H9 (cell line): ENCODE results near the gene MOCOS. TPM values are rescaled to one million over a fixed set of nuclear protein-coding genes. Genes with fewer than 3 reads are reported as not detected.

Experiments
- DNase-seq: peaks from one replicate; pipeline ENCODE4 v3.0.0-alpha.2; 2017
- H2AFZ ChIP-seq: one replicate; pipeline ENCODE4 v1.6.1; 2013; ENCODE audit warnings: mild to moderate bottlenecking, low read length, control low read depth, moderate library complexity
- H2AK5ac ChIP-seq: 2 replicates; pipeline ENCODE4 v1.6.1; 2013; ENCODE audit warnings: low read length, control low read depth, mixed read lengths; ENCODE audit not compliant: insufficient read length
- H2BK120ac ChIP-seq: one replicate; pipeline ENCODE4 v1.6.1; 2013; ENCODE audit warnings: low read depth, mild to moderate bottlenecking, low read length, control low read depth, inconsistent platforms; ENCODE audit not compliant: poor library complexity, severe bottlenecking
- H2BK12ac ChIP-seq: 2 replicates; pipeline ENCODE4 v1.6.1; 2013; ENCODE audit warnings: low read length, control low read depth, mixed read lengths, low read depth; ENCODE audit not compliant: insufficient read length
- H2BK15ac ChIP-seq: 2 replicates; pipeline ENCODE4 v1.6.1; 2013; ENCODE audit warnings: low read depth, low read length, control low read depth
- H2BK20ac ChIP-seq: one replicate; pipeline ENCODE4 v1.6.1; 2013; ENCODE audit warnings: low read depth, mild to moderate bottlenecking, low read length, control low read depth, inconsistent platforms; ENCODE audit not compliant: poor library complexity, severe bottlenecking
- H2BK5ac ChIP-seq: 2 replicates; pipeline ENCODE4 v1.6.1; 2013; ENCODE audit warnings: low read length, control low read depth, mixed read lengths; ENCODE audit not compliant: insufficient read length
- H3K14ac ChIP-seq: 2 replicates; pipeline ENCODE4 v1.6.1; 2013; ENCODE audit warnings: low read length, control low read depth; ENCODE audit not compliant: insufficient read depth
- H3K18ac ChIP-seq: 2 replicates; pipeline ENCODE4 v1.6.1; 2013; ENCODE audit warnings: low read depth, mild to moderate bottlenecking, mixed read lengths, low read length, control low read depth; ENCODE audit not compliant: insufficient read length
- H3K23ac ChIP-seq: 2 replicates; pipeline ENCODE4 v1.6.1; 2013; ENCODE audit warnings: low read length, control low read depth, mixed read lengths, low read depth; ENCODE audit not compliant: insufficient read length
- H3K23me2 ChIP-seq: 2 replicates; pipeline ENCODE4 v1.6.1; 2013; ENCODE audit warnings: low read depth, mild to moderate bottlenecking, mixed read lengths, low read length, control low read depth; ENCODE audit not compliant: insufficient read length, poor library complexity, severe bottlenecking
- H3K27ac ChIP-seq: 2 replicates; pipeline ENCODE4 v1.5.1; 2013; ENCODE audit warnings: low read length, control low read depth, mixed read lengths, low read depth; ENCODE audit not compliant: insufficient read length
- H3K27me3 ChIP-seq: 2 replicates; pipeline ENCODE4 v1.6.1; 2013; ENCODE audit warnings: low read length, control low read depth, inconsistent platforms; ENCODE audit not compliant: insufficient read depth
- H3K4ac ChIP-seq: 2 replicates; pipeline ENCODE4 v1.6.1; 2013; ENCODE audit warnings: low read depth, mild to moderate bottlenecking, control low read depth, inconsistent platforms, low read length, moderate library complexity
- H3K4me1 ChIP-seq: 2 replicates; pipeline ENCODE4 v1.6.1; 2013; ENCODE audit warnings: low read length, control low read depth, inconsistent platforms; ENCODE audit not compliant: insufficient read depth
- H3K4me2 ChIP-seq: 2 replicates; pipeline ENCODE4 v1.6.1; 2013; ENCODE audit warnings: low read length, control low read depth, mixed read lengths; ENCODE audit not compliant: insufficient read length, insufficient read depth
- H3K56ac ChIP-seq: 2 replicates; pipeline ENCODE4 v1.6.1; 2013; ENCODE audit warnings: low read depth, mild to moderate bottlenecking, mixed read lengths, low read length, control low read depth; ENCODE audit not compliant: insufficient read length
- H3K79me1 ChIP-seq: 2 replicates; pipeline ENCODE4 v1.6.1; 2013; ENCODE audit warnings: low read depth, mild to moderate bottlenecking, moderate library complexity, low read length, control low read depth, inconsistent platforms; ENCODE audit not compliant: insufficient read depth, poor library complexity, severe bottlenecking
- H3K79me2 ChIP-seq: 2 replicates; pipeline ENCODE4 v1.6.1; 2013; ENCODE audit warnings: low read length, control low read depth, inconsistent platforms; ENCODE audit not compliant: insufficient read depth
- H3K9ac ChIP-seq: 2 replicates; pipeline ENCODE4 v1.6.1; 2013; ENCODE audit warnings: low read length, control low read depth, mixed read lengths; ENCODE audit not compliant: insufficient read length; ENCODE audit errors: extremely low read depth
- H3K9me3 ChIP-seq: one replicate; pipeline ENCODE4 v1.6.1; 2013; ENCODE audit warnings: low read depth, low read length, inconsistent platforms; ENCODE audit not compliant: control insufficient read depth
- H3T11ph ChIP-seq: one replicate; pipeline ENCODE4 v1.6.1; 2013; ENCODE audit warnings: mild to moderate bottlenecking, low read length, control low read depth, inconsistent platforms
- H4K20me1 ChIP-seq: one replicate; pipeline ENCODE4 v1.6.1; 2013; ENCODE audit not compliant: control insufficient read depth, insufficient read length, insufficient read depth
- H4K5ac ChIP-seq: 2 replicates; pipeline ENCODE4 v1.6.1; 2013; ENCODE audit warnings: low read depth, mild to moderate bottlenecking, mixed read lengths, low read length, control low read depth; ENCODE audit not compliant: insufficient read length
- H4K8ac ChIP-seq: replicated peaks from 2 replicates; pipeline ENCODE4 v1.6.1; 2013; ENCODE audit warnings: low read length, control low read depth, mixed read lengths, low read depth; ENCODE audit not compliant: insufficient read length
- H4K91ac ChIP-seq: 2 replicates; pipeline ENCODE4 v1.6.1; 2013; ENCODE audit warnings: low read depth, mild to moderate bottlenecking, moderate library complexity, mixed read lengths, low read length, control low read depth; ENCODE audit not compliant: insufficient read length
- H3K27ac Mint-ChIP-seq, 3 experiments: 2 replicates in 2 of 3; 3 replicates in 1 of 3; pipeline ENCODE4 v1.8.0; 2020 to 2021; ENCODE audit warnings: mixed read lengths in 3 of 3, mild to moderate bottlenecking in 1 of 3, moderate library complexity in 1 of 3
- H3K27me3 Mint-ChIP-seq: 2 replicates; pipeline ENCODE4 v1.8.0; 2021; ENCODE audit warnings: low read depth, mild to moderate bottlenecking, moderate library complexity, mixed read lengths
- H3K36me3 Mint-ChIP-seq, 3 experiments: 2 replicates in 2 of 3; 3 replicates in 1 of 3; pipeline ENCODE4 v1.8.0; 2020 to 2021; ENCODE audit warnings: low read depth in 3 of 3, mixed read lengths in 3 of 3; ENCODE audit not compliant: insufficient read depth in 1 of 3
- H3K4me1 Mint-ChIP-seq, 2 experiments: 2 replicates each; pipeline ENCODE4 v1.8.0; 2020; ENCODE audit warnings: mixed read lengths in 2 of 2
- H3K4me3 Mint-ChIP-seq, 2 experiments: 2 replicates in 1 of 2; 3 replicates in 1 of 2; pipeline ENCODE4 v1.8.0; 2020 to 2021; ENCODE audit warnings: mild to moderate bottlenecking in 2 of 2, mixed read lengths in 2 of 2, moderate library complexity in 1 of 2
- H3K9me3 Mint-ChIP-seq, 2 experiments: 2 replicates in 1 of 2; 3 replicates in 1 of 2; pipeline ENCODE4 v1.8.0; 2020; ENCODE audit warnings: mild to moderate bottlenecking in 2 of 2, mixed read lengths in 2 of 2, moderate library complexity in 1 of 2
- total RNA-seq: library from RNA; stranded (reverse); gene quantifications from 2 replicates; pipeline ENCODE4 v1.2.1, GENCODE V29; 2021
- TF ChIP-seq, protein P1 (sequence below): fragments of 200-600 bp; sonication (generic); conservative IDR thresholded peaks from 3 replicates; pipeline ENCODE4 v1.8.0; 2021; ENCODE audit warnings: antibody characterized with exemption, mild to moderate bottlenecking

MOCOS gene
- total RNA-seq, 1 experiment from 2014 or later: 6.0 TPM

- Histone ChIP-seq H3K27me3 (no peaks in the 10 kb centered on the region), H2BK120ac (no peak overlapping the region), H3K23ac (no peak overlapping the region), H3K79me2 (no peaks in the 10 kb centered on the region), H3K27ac (no peak overlapping the region), H3K4me2 (no peak overlapping the region), H3T11ph (no peak overlapping the region), H4K91ac (no peak overlapping the region), H3K14ac (no peak overlapping the region), H4K5ac (no peak overlapping the region), H2BK12ac (no peak overlapping the region), H2BK20ac (no peak overlapping the region), H3K56ac (no peak overlapping the region), H3K23me2 (no peaks in the 10 kb centered on the region), H3K4me1 (no peaks in the 10 kb centered on the region; the same call in 1 of the 2 replicates), H2BK15ac (no peak overlapping the region), H3K79me1 (no peaks in the 10 kb centered on the region), H2AK5ac (no peak overlapping the region), H4K20me1 (peaks cover 2% of the 10 kb centered on the region), H4K8ac (no peak overlapping the region), H3K4ac (no peak overlapping the region), H2AFZ (no peak overlapping the region), H3K18ac (no peak overlapping the region), H3K9ac (no peak overlapping the region), H2BK5ac (no peak overlapping the region), H3K9me3 (no peaks in the 10 kb centered on the region)
- Mint-ChIP-seq H3K9me3 (no peaks in the 10 kb centered on the region), H3K4me1 (peaks cover 32 to 46% of the 10 kb centered on the region in 2 experiments), H3K4me3 (no peak overlapping the region), H3K27me3 (peaks cover 21% of the 10 kb centered on the region), H3K36me3 (no peaks in the 10 kb centered on the region; a peak in 1 of 7 replicates), H3K27ac (no peak overlapping the region)
- no peak for DNase-seq
- TF ChIP-seq, protein P1, sequence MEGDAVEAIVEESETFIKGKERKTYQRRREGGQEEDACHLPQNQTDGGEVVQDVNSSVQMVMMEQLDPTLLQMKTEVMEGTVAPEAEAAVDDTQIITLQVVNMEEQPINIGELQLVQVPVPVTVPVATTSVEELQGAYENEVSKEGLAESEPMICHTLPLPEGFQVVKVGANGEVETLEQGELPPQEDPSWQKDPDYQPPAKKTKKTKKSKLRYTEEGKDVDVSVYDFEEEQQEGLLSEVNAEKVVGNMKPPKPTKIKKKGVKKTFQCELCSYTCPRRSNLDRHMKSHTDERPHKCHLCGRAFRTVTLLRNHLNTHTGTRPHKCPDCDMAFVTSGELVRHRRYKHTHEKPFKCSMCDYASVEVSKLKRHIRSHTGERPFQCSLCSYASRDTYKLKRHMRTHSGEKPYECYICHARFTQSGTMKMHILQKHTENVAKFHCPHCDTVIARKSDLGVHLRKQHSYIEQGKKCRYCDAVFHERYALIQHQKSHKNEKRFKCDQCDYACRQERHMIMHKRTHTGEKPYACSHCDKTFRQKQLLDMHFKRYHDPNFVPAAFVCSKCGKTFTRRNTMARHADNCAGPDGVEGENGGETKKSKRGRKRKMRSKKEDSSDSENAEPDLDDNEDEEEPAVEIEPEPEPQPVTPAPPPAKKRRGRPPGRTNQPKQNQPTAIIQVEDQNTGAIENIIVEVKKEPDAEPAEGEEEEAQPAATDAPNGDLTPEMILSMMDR: no peak
Measured at GRCh38 chr18:36307513-36307912, 120.2 kb downstream of the MOCOS start.
